Heart left ventricle (tissue), 16 donors: ENCODE measurements around the gene SHROOM2. TPM values are rescaled to one million over a fixed set of nuclear protein-coding genes. Genes with fewer than 3 reads are reported as not detected.
A peak's percentile ranks its signal among the peaks of the same experiment; 100 is the strongest.

Source experiments
- ATAC-seq, 4 donors: fragments of 200-7000 bp; cut with Tn5 transposase; one replicate each; pipeline ENCODE4 v1.9.1; 2020 to 2022; ENCODE audit warnings: moderate library complexity in 4 of 4, mild to moderate bottlenecking in 3 of 4, moderate number of reproducible peaks in 1 of 4
- DNase-seq, 5 donors: peaks; one replicate each; pipeline ENCODE4 v3.0.0-alpha.2; 2020
- H3K27ac ChIP-seq, 12 donors: fragments of 200-600 bp; sonication (generic) in 4 of 12; one replicate each; pipeline versions ENCODE4 v1.5.0 to v1.8.0; 2016 to 2022; ENCODE audit warnings: mild to moderate bottlenecking in 2 of 12
- H3K27me3 ChIP-seq, 9 donors: fragments of 200-600 bp; sonication (generic) in 2 of 9; one replicate each; pipeline versions ENCODE4 v1.5.1 to v1.8.0; 2016 to 2022; ENCODE audit warnings: mild to moderate bottlenecking in 3 of 9
- H3K36me3 ChIP-seq, 9 donors: fragments of 200-600 bp; sonication (generic) in 2 of 9; one replicate each; pipeline versions ENCODE4 v1.5.0 to v1.8.0; 2018 to 2022; ENCODE audit warnings: mild to moderate bottlenecking in 2 of 9
- H3K4me1 ChIP-seq, 12 donors: fragments of 200-600 bp; sonication (generic) in 4 of 12; one replicate each; pipeline versions ENCODE4 v1.5.0 to v1.8.0; 2016 to 2022; ENCODE audit warnings: mild to moderate bottlenecking in 3 of 12
- H3K4me3 ChIP-seq, 12 donors: fragments of 200-600 bp; sonication (generic) in 4 of 12; one replicate each; pipeline versions ENCODE4 v1.5.0 to v1.8.0; 2017 to 2022; ENCODE audit warnings: mild to moderate bottlenecking in 9 of 12, moderate library complexity in 4 of 12
- H3K9me3 ChIP-seq, 12 donors: fragments of 200-600 bp; sonication (generic) in 4 of 12; one replicate each; pipeline versions ENCODE4 v1.5.0 to v1.8.0; 2016 to 2022; ENCODE audit warnings: mild to moderate bottlenecking in 1 of 12
- CTCF ChIP-seq, 12 donors: fragments of 200-600 bp; sonication (generic) in 4 of 12; IDR thresholded peaks; one replicate each; pipeline versions ENCODE4 v1.5.0 to v1.8.0; 2018 to 2022; ENCODE audit warnings: antibody characterized with exemption in 12 of 12, mild to moderate bottlenecking in 5 of 12
- POLR2A ChIP-seq, 2 donors: fragments of 450-650 bp; IDR thresholded peaks; one replicate each; pipeline ENCODE4 v1.6.1; 2017; ENCODE audit warnings: antibody characterized with exemption in 2 of 2, mild to moderate bottlenecking in 2 of 2, moderate library complexity in 2 of 2
- WGBS, 4 donors: extraction: QIAGEN DNeasy Blood & Tissue Kit in 2 of 4; methylation state at CpG; one replicate each; pipeline versions ENCODE4 v1.1.5 to v1.1.7; 2013 to 2018; 5-methylcytosine and 5-hydroxymethylcytosine counted together
- intact Hi-C, 10 donors: fragments of 100-400 bp; cut with DNase I; formaldehyde crosslinking; loops; one replicate each; pipeline versions ENCODE4 v1.11.1 to v1.14.2; 2022
- polyA plus RNA-seq, 2 donors: library from polyadenylated mRNA; stranded (reverse); fragments of 200-250 nt; gene quantifications; one replicate each; pipeline ENCODE4 v1.2.3, GENCODE V29; 2013
- total RNA-seq, 9 donors: library from RNA; depleted of rRNA in 2 of 9; stranded (reverse); fragments of >200 nt in 2 of 9; fragmentation: NEBNext Ultra II Directional in 3 of 9; extraction: Animal tissue kit (Norgen Biotek cat#: 25700) in 3 of 9; gene quantifications; one replicate each; pipeline versions ENCODE4 v1.1.0 to v1.2.4, GENCODE V29; 2016 to 2023
- donor health status: ischemic (EF 13 %, LVEDD 7.1; RV severe dilation, severe dysfunction).
- donor health status: healthy with polysubstance abuse.
- donor health status: DM: no; HTN: yes; CAD: no.
- donor health status: DM: no; HTN: no; CAD: no.
- donor health status: ischemic (EF 25% LVEDD 6.9; RV normal size, moderate dysfunction).
- donor health status: ischemic (EF 25% LVEDD 5.7; RV mildly dilated, moderate dysfunction).
- donor health status: healthy.
- donor health status: DM: yes; HTN: yes; CAD: no.
- donor health status: ischemic (EF 35%, LVEDD 5.7; RV mildly dilated, moderate dysfunction).
- donor health status: nonischemic (EF 11% LVEDD 7.7; RV severe dilation, severe dysfunction).
- donor health status: DM: yes; HTN: yes; CAD: no.
- donor health status: PGD.
- donor health status: ischemic (EF 29% LVEDD 5.4; RV normal size, mild dysfunction).
- donor health status: nonischemic (EF 23%, LVEDD 6.1; RV moderate dilation, normal function).

SHROOM2 gene
- total and polyA plus RNA-seq, 11 donors: 0.38 to 1.7 (median 0.83) TPM

- Histone ChIP-seq H3K27ac (no peak overlapping the region), H3K9me3 (no peaks in the 10 kb centered on the region), H3K27me3 (peaks cover 0 to 15% (median 0%) of the 10 kb centered on the region in 9 donors), H3K36me3 (no peaks in the 10 kb centered on the region), H3K4me3 (no peak overlapping the region), H3K4me1 (no peaks in the 10 kb centered on the region)
- intact Hi-C loops: loop anchor here in 1 of 10 donors (10.0 kb wide), 1 partner anchor 94 kb away; no protein-coding TSS in a partner anchor
- DNase-seq (no peak), ATAC-seq (peak in 2 of 4 donors; percentile 45 to 54)
- 55 to 73% (median 68%) methylated on average over 23 to 24 of the region's 24 CpGs for WGBS, 4 donors
- no peak for TF ChIP-seq CTCF (IDR thresholded peaks at IDR 0.05)
- no peak for TF ChIP-seq POLR2A (IDR thresholded peaks at IDR 0.05)
Observed at GRCh38 chrX:9890681-9891091, 104.5 kb downstream of the SHROOM2 start.

- ATAC-seq: no peak
- Histone ChIP-seq H3K27me3 (peaks cover 0 to 6% (median 0%) of the 10 kb centered on the region in 9 donors), H3K4me1 (no peaks in the 10 kb centered on the region), H3K9me3 (no peaks in the 10 kb centered on the region), H3K27ac (no peak overlapping the region), H3K36me3 (no peaks in the 10 kb centered on the region), H3K4me3 (no peak overlapping the region)
- DNase-seq: no peak
- 95 to 96% (median 95%) methylated on average over 14 to 36 of the region's 36 CpGs for WGBS, 4 donors
- intact Hi-C loops: loop anchor here in 1 of 10 donors (10.0 kb wide), 1 partner anchor 89 kb away; no protein-coding TSS in a partner anchor
- no peak for TF ChIP-seq POLR2A (IDR thresholded peaks at IDR 0.05)
- TF ChIP-seq CTCF (IDR thresholded peaks at IDR 0.05): no peak
Observed at GRCh38 chrX:9895225-9895912, 109.1 kb downstream of the SHROOM2 start.

GRCh38 chrX:9897761-9898161, 111.5 kb downstream of the SHROOM2 start:
- no peaks in the 10 kb centered on the region for H3K4me1 ChIP-seq
- peak overlapping the region in 1 of 12 donors; percentile 19 for H3K27ac ChIP-seq
- no peaks in the 10 kb centered on the region for H3K9me3 ChIP-seq
- no peaks in the 10 kb centered on the region for H3K36me3 ChIP-seq
- TF ChIP-seq CTCF (IDR thresholded peaks at IDR 0.05): no peak
- no peak for TF ChIP-seq POLR2A (IDR thresholded peaks at IDR 0.05)
- ATAC-seq (peak in 3 of 4 donors; percentile 20 to 63 (median 38)), DNase-seq (no peak)
- 64 to 68% (median 66%) methylated on average over 6 of the region's 6 CpGs for WGBS, 4 donors
- peaks cover 0 to 5% (median 0%) of the 10 kb centered on the region in 9 donors for H3K27me3 ChIP-seq
- intact Hi-C loops: loop anchor here in 1 of 10 donors (10.0 kb wide), 1 partner anchor 87 kb away; no protein-coding TSS in a partner anchor
- no peak overlapping the region for H3K4me3 ChIP-seq

GRCh38 chrX:9899640-9900111, 113.4 kb downstream of the SHROOM2 start:
- no peak for DNase-seq

More at GRCh38 chrX:9899640-9900111, 113.4 kb downstream of the SHROOM2 start:
- intact Hi-C loops: loop anchor here in 1 of 10 donors (10.0 kb wide), 1 partner anchor 85 kb away; no protein-coding TSS in a partner anchor
- H3K36me3 ChIP-seq: no peaks in the 10 kb centered on the region
- ATAC-seq: peak in 2 of 4 donors; percentile 41 to 68
- WGBS, 4 donors: 56 to 75% (median 60%) methylated on average over 13 to 17 of the region's 17 CpGs
- H3K27me3 ChIP-seq: peaks cover 0 to 5% (median 0%) of the 10 kb centered on the region in 9 donors
- H3K4me3 ChIP-seq: no peak overlapping the region
- H3K9me3 ChIP-seq: no peaks in the 10 kb centered on the region
- H3K27ac ChIP-seq: no peak overlapping the region
- no peaks in the 10 kb centered on the region for H3K4me1 ChIP-seq
- TF ChIP-seq POLR2A (IDR thresholded peaks at IDR 0.05) (no peak), CTCF (IDR thresholded peaks at IDR 0.05) (no peak)
